ENCODE data around the gene ZSCAN9.

DNA sequence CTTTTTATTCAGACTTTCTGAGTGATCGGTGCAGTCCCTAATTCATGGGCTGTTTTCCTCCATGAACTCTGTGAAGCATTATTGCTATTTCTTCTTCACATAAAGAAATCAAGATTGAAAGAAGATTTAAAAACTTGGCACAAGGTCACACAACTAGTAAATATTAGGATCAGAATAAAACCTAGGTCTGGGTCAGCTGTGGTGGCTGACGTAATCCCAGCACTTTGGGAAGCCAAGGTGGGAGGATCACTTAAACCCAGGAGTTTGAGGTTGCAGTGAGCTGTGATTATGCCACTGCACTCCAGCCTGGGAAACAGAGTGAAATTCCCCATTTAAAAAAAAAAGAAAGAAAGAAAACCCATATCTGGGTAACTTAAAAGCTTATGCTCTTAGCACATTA lies 1.4 kb downstream of the ZSCAN9 start:
- TF ChIP-seq EZH2 (IDR thresholded peaks at IDR 0.05; ENCODE audit: low read depth, low read length, severe bottlenecking), result no peak
- no peak for TF ChIP-seq MAFK (IDR thresholded peaks at IDR 0.05; ENCODE audit: low read depth, low read length)
- TF ChIP-seq, protein P1, sequence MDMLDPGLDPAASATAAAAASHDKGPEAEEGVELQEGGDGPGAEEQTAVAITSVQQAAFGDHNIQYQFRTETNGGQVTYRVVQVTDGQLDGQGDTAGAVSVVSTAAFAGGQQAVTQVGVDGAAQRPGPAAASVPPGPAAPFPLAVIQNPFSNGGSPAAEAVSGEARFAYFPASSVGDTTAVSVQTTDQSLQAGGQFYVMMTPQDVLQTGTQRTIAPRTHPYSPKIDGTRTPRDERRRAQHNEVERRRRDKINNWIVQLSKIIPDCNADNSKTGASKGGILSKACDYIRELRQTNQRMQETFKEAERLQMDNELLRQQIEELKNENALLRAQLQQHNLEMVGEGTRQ (IDR thresholded peaks at IDR 0.05; ENCODE audit: low read length), result no peak
- TF ChIP-seq CHD2 (IDR thresholded peaks at IDR 0.05; ENCODE audit: low read length), result no peak
- no peak for TF ChIP-seq POLR2AphosphoS5 (IDR thresholded peaks at IDR 0.05; ENCODE audit: low read depth, low read length)
- no peak for TF ChIP-seq POLR2A (IDR thresholded peaks at IDR 0.05; ENCODE audit: control extremely low read depth in 1 of 2, low read depth in 2 of 2, low read length in 2 of 2)
- TF ChIP-seq CTCF (IDR thresholded peaks at IDR 0.05; ENCODE audit: control extremely low read depth in 1 of 3, insufficient read depth in 1 of 3, low read depth in 1 of 3, low read length in 3 of 3), result no peak
- TF ChIP-seq SIN3A (conservative IDR thresholded peaks at IDR 0.05 in 1 of 2, IDR thresholded peaks at IDR 0.05 in 1 of 2; ENCODE audit: low read depth in 1 of 2, low read length in 2 of 2), result no peak
- TF ChIP-seq JUN (IDR thresholded peaks at IDR 0.05; ENCODE audit: low read depth, low read length), result no peak
- no peak for TF ChIP-seq BACH1 (IDR thresholded peaks at IDR 0.05; ENCODE audit: low read length)

Data from H1 (cell line).